HEK293 (cell line): Measurements from ENCODE around the gene VMO1.

ENCODE experiments used
- CTCF ChIP-seq: fragments of 450-650 bp; formaldehyde crosslinking; IDR thresholded peaks from 2 replicates; pipeline ENCODE4 v1.5.1; 2016; ENCODE audit warnings: missing biosample characterization, missing genetic modification characterization
- GLIS2 ChIP-seq: fragments of 450-650 bp; formaldehyde crosslinking; IDR thresholded peaks from 2 replicates; pipeline ENCODE4 v1.5.1; 2016; ENCODE audit warnings: missing biosample characterization, missing genetic modification characterization
- PBX3 ChIP-seq: sonication (generic); formaldehyde crosslinking; IDR thresholded peaks from 2 replicates; pipeline ENCODE4 v1.8.1; 2022; ENCODE audit warnings: mild to moderate bottlenecking, moderate library complexity, missing genetic modification reagents
- PRDM10 ChIP-seq: fragments of 450-650 bp; formaldehyde crosslinking; IDR thresholded peaks from 2 replicates; pipeline ENCODE4 v1.5.1; 2016; ENCODE audit warnings: missing biosample characterization, missing genetic modification characterization
- PRDM6 ChIP-seq: fragments of 450-650 bp; formaldehyde crosslinking; IDR thresholded peaks from 2 replicates; pipeline ENCODE4 v1.5.1; 2017; ENCODE audit warnings: missing biosample characterization, missing genetic modification characterization
- ZNF146 ChIP-seq: fragments of 450-650 bp; formaldehyde crosslinking; IDR thresholded peaks from 2 replicates; pipeline ENCODE4 v1.5.1; 2016; ENCODE audit warnings: missing biosample characterization, missing genetic modification characterization
- ZNF449 ChIP-seq: fragments of 450-650 bp; formaldehyde crosslinking; IDR thresholded peaks from 2 replicates; pipeline ENCODE4 v1.5.1; 2017; ENCODE audit warnings: missing biosample characterization, mild to moderate bottlenecking, missing genetic modification characterization, moderate library complexity
- ZNF48 ChIP-seq: fragments of 450-650 bp; formaldehyde crosslinking; IDR thresholded peaks from 2 replicates; pipeline ENCODE4 v1.5.1; 2016; ENCODE audit warnings: missing biosample characterization, missing genetic modification characterization
- ZNF629 ChIP-seq: fragments of 450-650 bp; formaldehyde crosslinking; IDR thresholded peaks from 2 replicates; pipeline ENCODE4 v1.5.1; 2017; ENCODE audit warnings: missing biosample characterization, missing genetic modification characterization
- ZSCAN16 ChIP-seq: fragments of 450-650 bp; formaldehyde crosslinking; IDR thresholded peaks from 2 replicates; pipeline ENCODE4 v1.5.1; 2016; ENCODE audit warnings: missing biosample characterization, missing genetic modification characterization

GRCh38 chr17:4822835-4823234 lies 36.7 kb upstream of the VMO1 start:
- TF ChIP-seq PBX3 (CRISPR knock-in tag) (no peak), CTCF (tag by site-specific recombination) (no peak), PRDM6 (tag by site-specific recombination) (no peak), ZNF146 (tag by site-specific recombination) (no peak), ZNF48 (tag by site-specific recombination) (no peak), PRDM10 (no peak), ZNF449 (tag by site-specific recombination) (no peak), ZNF629 (tag by site-specific recombination) (no peak), ZSCAN16 (tag by site-specific recombination) (no peak), GLIS2 (no peak)
